Neural progenitor cell (in vitro differentiated cells): ENCODE measurements around the gene FAM72C.
"Not testable (repeated sequence)": the region's sequence is repeated elsewhere in the genome, so short reads cannot be mapped to it uniquely, and the experiment has no call there.

Experiments used
- EZH2 ChIP-seq: fragments of 200-600 bp; sonication (generic); IDR thresholded peaks from 2 replicates; pipeline ENCODE4 v1.6.1; 2017; ENCODE audit warnings: antibody characterized with exemption, mild to moderate bottlenecking, moderate library complexity
- EZH2phosphoT487 ChIP-seq: fragments of 200-600 bp; sonication (generic); IDR thresholded peaks from 2 replicates; pipeline ENCODE4 v1.6.1; 2017; ENCODE audit warnings: antibody characterized with exemption
- TF ChIP-seq, protein P1 (sequence below): fragments of 200-600 bp; sonication (generic); IDR thresholded peaks from 2 replicates; pipeline ENCODE4 v1.5.1; 2017; ENCODE audit warnings: antibody characterized with exemption, mild to moderate bottlenecking

DNA sequence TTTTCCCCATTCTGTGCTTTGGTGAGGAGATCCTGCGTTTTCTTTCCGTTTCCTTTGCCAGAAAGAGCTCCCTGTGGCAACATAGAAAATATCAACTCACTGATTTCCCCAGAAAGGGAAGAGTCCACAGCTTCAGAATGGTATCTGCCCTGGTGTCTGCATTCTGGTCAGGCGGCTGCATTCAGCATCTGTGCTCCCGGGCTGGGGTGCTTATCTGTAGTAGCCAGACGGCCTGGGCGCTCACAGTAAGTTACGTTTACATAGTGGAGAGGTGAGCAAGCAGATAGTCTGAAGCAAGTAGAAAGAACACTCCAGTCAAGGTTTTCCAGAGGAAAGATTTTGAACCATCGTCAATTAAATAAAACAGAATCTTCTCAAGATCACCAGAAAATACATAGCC is 29.3 kb upstream of the FAM72C start:
- TF ChIP-seq, protein P1, sequence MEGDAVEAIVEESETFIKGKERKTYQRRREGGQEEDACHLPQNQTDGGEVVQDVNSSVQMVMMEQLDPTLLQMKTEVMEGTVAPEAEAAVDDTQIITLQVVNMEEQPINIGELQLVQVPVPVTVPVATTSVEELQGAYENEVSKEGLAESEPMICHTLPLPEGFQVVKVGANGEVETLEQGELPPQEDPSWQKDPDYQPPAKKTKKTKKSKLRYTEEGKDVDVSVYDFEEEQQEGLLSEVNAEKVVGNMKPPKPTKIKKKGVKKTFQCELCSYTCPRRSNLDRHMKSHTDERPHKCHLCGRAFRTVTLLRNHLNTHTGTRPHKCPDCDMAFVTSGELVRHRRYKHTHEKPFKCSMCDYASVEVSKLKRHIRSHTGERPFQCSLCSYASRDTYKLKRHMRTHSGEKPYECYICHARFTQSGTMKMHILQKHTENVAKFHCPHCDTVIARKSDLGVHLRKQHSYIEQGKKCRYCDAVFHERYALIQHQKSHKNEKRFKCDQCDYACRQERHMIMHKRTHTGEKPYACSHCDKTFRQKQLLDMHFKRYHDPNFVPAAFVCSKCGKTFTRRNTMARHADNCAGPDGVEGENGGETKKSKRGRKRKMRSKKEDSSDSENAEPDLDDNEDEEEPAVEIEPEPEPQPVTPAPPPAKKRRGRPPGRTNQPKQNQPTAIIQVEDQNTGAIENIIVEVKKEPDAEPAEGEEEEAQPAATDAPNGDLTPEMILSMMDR: not testable (repeated sequence)
- not testable (repeated sequence) for TF ChIP-seq EZH2, EZH2phosphoT487
